ENCODE measurements around the gene PIMREG.

PIMREG gene

GRCh38 chr17:6498901-6499540, 54.8 kb downstream of the PIMREG start:
- no peak for DNase-seq (ENCODE audit: low read depth)

Data from HS-5 (cell line).